SK-N-SH treated with all-trans-retinoic acid at 6 μM for 48 hours (cell line): ENCODE results near the gene ZNF554.

ENCODE experiments used
- ATAC-seq: fragments of 200-7000 bp; cut with Tn5 transposase; 3 replicates; pipeline ENCODE4 v1.9.1; 2020; ENCODE audit warnings: mild to moderate bottlenecking, moderate library complexity
- ARNTL ChIP-seq: fragments of 450-650 bp; formaldehyde crosslinking; IDR thresholded peaks from 2 replicates; pipeline ENCODE4 v1.5.0; 2020; ENCODE audit warnings: low read depth, mild to moderate bottlenecking, moderate library complexity, borderline replicate concordance
- BACH2 ChIP-seq: fragments of 250-450 bp; sonication (Bioruptor Pico); IDR thresholded peaks from 2 replicates; pipeline ENCODE4 v1.9.0; 2021; ENCODE audit warnings: mild to moderate bottlenecking, borderline replicate concordance
- CSDC2 ChIP-seq: fragments of 250-450 bp; sonication (Bioruptor Pico); IDR thresholded peaks from 2 replicates; pipeline ENCODE4 v1.5.0; 2020; ENCODE audit warnings: mild to moderate bottlenecking, moderate library complexity
- ESRRG ChIP-seq: fragments of 250-450 bp; sonication (Bioruptor Pico); IDR thresholded peaks from 2 replicates; pipeline ENCODE4 v1.6.1; 2021; ENCODE audit warnings: mild to moderate bottlenecking
- GLIS3 ChIP-seq: fragments of 250-450 bp; sonication (Bioruptor Pico); IDR thresholded peaks from 2 replicates; pipeline ENCODE4 v1.5.0; 2020; ENCODE audit warnings: mild to moderate bottlenecking, moderate library complexity
- ISL1 ChIP-seq: fragments of 250-450 bp; sonication (Bioruptor Pico); IDR thresholded peaks from 2 replicates; pipeline ENCODE4 v2.1.2; 2022; ENCODE audit warnings: mild to moderate bottlenecking, moderate library complexity
- PPARA ChIP-seq: fragments of 250-450 bp; sonication (Bioruptor Pico); IDR thresholded peaks from 2 replicates; pipeline ENCODE4 v1.5.0; 2020; ENCODE audit warnings: mild to moderate bottlenecking, borderline replicate concordance
- RARB ChIP-seq: fragments of 250-450 bp; sonication (Bioruptor Pico); IDR thresholded peaks from 2 replicates; pipeline ENCODE4 v1.8.0; 2021; ENCODE audit warnings: mild to moderate bottlenecking, moderate library complexity
- SNAI2 ChIP-seq: fragments of 250-450 bp; sonication (Bioruptor Pico); IDR thresholded peaks from 2 replicates; pipeline ENCODE4 v1.5.0; 2020; ENCODE audit warnings: mild to moderate bottlenecking, moderate library complexity
- TCF4 ChIP-seq: fragments of 250-450 bp; sonication (Bioruptor Pico); IDR thresholded peaks from 2 replicates; pipeline ENCODE4 v1.8.0; 2021; ENCODE audit warnings: mild to moderate bottlenecking, moderate library complexity, borderline replicate concordance
- TOX ChIP-seq: fragments of 250-450 bp; sonication (Bioruptor Pico); IDR thresholded peaks from 2 replicates; pipeline ENCODE4 v1.8.0; 2021; ENCODE audit warnings: mild to moderate bottlenecking, moderate library complexity, borderline replicate concordance
- ZC3H10 ChIP-seq: fragments of 250-450 bp; sonication (Bioruptor Pico); IDR thresholded peaks from 2 replicates; pipeline ENCODE4 v1.5.1; 2021; ENCODE audit warnings: mild to moderate bottlenecking, moderate library complexity
- ZFP3 ChIP-seq: fragments of 250-450 bp; sonication (Bioruptor Pico); IDR thresholded peaks from 2 replicates; pipeline ENCODE4 v1.5.0; 2020; ENCODE audit warnings: mild to moderate bottlenecking, moderate library complexity
- ZFP30 ChIP-seq: fragments of 450-650 bp; formaldehyde crosslinking; IDR thresholded peaks from 2 replicates; pipeline ENCODE4 v1.5.0; 2022; ENCODE audit warnings: mild to moderate bottlenecking, moderate library complexity
- ZNF565 ChIP-seq: fragments of 450-650 bp; formaldehyde crosslinking; conservative IDR thresholded peaks from 2 replicates; pipeline ENCODE4 v1.5.0; 2020; ENCODE audit warnings: low read depth, mild to moderate bottlenecking, moderate library complexity
- ZNF70 ChIP-seq: fragments of 450-650 bp; formaldehyde crosslinking; IDR thresholded peaks from 2 replicates; pipeline ENCODE4 v1.5.0; 2020; ENCODE audit warnings: mild to moderate bottlenecking, moderate library complexity
- ZNF8 ChIP-seq: fragments of 450-650 bp; formaldehyde crosslinking; IDR thresholded peaks from 2 replicates; pipeline ENCODE4 v1.5.0; 2020; ENCODE audit warnings: mild to moderate bottlenecking, moderate library complexity
- TF ChIP-seq, protein P1 (sequence below): fragments of 250-450 bp; sonication (Bioruptor Pico); IDR thresholded peaks from 2 replicates; pipeline ENCODE4 v1.8.0; 2020; ENCODE audit warnings: mild to moderate bottlenecking, moderate library complexity, borderline replicate concordance
- TF ChIP-seq, protein P2 (sequence below): fragments of 250-450 bp; sonication (Bioruptor Pico); IDR thresholded peaks from 2 replicates; pipeline ENCODE4 v1.5.1; 2020; ENCODE audit warnings: low read depth, mild to moderate bottlenecking, moderate library complexity
- TF ChIP-seq, protein P3 (sequence below): fragments of 250-450 bp; sonication (Bioruptor Pico); IDR thresholded peaks from 2 replicates; pipeline ENCODE4 v1.8.0; 2021; ENCODE audit warnings: low read depth, mild to moderate bottlenecking, moderate library complexity, borderline replicate concordance
- TF ChIP-seq, protein P4 (sequence below): fragments of 250-450 bp; sonication (Bioruptor Pico); IDR thresholded peaks from 2 replicates; pipeline ENCODE4 v1.5.0; 2020; ENCODE audit warnings: mild to moderate bottlenecking, moderate library complexity
- TF ChIP-seq, protein P5 (sequence below): fragments of 250-450 bp; sonication (Bioruptor Pico); IDR thresholded peaks from 2 replicates; pipeline ENCODE4 v1.5.1; 2021; ENCODE audit warnings: mild to moderate bottlenecking, moderate library complexity

ZNF554 gene

DNA sequence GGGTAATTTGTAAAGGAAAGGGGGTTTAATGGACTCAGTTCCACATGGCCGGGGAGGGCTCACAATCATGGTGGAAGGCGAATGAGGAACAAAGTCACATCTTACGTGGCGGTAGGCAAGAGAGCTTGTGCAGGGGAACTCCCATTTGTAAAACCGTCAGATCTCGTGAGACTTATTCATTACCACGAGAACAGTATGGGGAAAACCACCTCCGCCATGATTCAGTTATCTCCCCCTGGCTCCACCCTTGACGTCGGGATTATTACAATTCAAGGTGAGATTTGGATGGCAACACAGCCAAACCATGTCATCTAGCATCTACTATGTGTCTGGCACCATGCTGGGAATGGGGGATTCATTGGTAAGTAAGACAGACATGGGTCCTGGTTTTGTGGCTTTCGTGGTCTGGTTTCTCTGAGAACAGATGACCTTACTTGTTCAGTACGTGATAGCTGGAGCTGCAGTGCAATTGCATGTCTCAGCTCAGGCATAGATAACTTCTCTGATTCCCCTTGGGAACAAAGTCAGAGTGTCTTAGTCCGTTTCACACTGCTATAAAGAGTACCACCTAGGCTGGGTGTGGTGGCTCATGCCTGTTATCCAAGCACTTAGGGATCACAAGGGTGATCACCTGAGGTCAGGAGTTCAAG is 8.3 kb downstream of the ZNF554 start:
- TF ChIP-seq ZFP30 (CRISPR knock-in tag): no peak
- no peak for TF ChIP-seq ZNF8 (CRISPR knock-in tag)
- TF ChIP-seq PPARA (CRISPR knock-in tag): no peak
- no peak for TF ChIP-seq ARNTL (CRISPR knock-in tag)
- no peak for TF ChIP-seq ZFP3
- TF ChIP-seq CSDC2 (CRISPR knock-in tag): no peak
- TF ChIP-seq, protein P1, sequence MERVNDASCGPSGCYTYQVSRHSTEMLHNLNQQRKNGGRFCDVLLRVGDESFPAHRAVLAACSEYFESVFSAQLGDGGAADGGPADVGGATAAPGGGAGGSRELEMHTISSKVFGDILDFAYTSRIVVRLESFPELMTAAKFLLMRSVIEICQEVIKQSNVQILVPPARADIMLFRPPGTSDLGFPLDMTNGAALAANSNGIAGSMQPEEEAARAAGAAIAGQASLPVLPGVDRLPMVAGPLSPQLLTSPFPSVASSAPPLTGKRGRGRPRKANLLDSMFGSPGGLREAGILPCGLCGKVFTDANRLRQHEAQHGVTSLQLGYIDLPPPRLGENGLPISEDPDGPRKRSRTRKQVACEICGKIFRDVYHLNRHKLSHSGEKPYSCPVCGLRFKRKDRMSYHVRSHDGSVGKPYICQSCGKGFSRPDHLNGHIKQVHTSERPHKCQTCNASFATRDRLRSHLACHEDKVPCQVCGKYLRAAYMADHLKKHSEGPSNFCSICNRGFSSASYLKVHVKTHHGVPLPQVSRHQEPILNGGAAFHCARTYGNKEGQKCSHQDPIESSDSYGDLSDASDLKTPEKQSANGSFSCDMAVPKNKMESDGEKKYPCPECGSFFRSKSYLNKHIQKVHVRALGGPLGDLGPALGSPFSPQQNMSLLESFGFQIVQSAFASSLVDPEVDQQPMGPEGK: no peak
- TF ChIP-seq ISL1: no peak
- TF ChIP-seq TCF4 (CRISPR knock-in tag): no peak
- TF ChIP-seq ZC3H10 (CRISPR knock-in tag): no peak
- TF ChIP-seq GLIS3 (CRISPR knock-in tag): no peak
- no peak for TF ChIP-seq ZNF70 (CRISPR knock-in tag)
- TF ChIP-seq ESRRG (CRISPR knock-in tag): no peak
- TF ChIP-seq, protein P2, sequence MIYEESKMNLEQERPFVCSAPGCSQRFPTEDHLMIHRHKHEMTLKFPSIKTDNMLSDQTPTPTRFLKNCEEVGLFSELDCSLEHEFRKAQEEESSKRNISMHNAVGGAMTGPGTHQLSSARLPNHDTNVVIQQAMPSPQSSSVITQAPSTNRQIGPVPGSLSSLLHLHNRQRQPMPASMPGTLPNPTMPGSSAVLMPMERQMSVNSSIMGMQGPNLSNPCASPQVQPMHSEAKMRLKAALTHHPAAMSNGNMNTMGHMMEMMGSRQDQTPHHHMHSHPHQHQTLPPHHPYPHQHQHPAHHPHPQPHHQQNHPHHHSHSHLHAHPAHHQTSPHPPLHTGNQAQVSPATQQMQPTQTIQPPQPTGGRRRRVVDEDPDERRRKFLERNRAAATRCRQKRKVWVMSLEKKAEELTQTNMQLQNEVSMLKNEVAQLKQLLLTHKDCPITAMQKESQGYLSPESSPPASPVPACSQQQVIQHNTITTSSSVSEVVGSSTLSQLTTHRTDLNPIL (CRISPR knock-in tag): no peak
- no peak for TF ChIP-seq BACH2 (CRISPR knock-in tag)
- ATAC-seq: no peak

DNA sequence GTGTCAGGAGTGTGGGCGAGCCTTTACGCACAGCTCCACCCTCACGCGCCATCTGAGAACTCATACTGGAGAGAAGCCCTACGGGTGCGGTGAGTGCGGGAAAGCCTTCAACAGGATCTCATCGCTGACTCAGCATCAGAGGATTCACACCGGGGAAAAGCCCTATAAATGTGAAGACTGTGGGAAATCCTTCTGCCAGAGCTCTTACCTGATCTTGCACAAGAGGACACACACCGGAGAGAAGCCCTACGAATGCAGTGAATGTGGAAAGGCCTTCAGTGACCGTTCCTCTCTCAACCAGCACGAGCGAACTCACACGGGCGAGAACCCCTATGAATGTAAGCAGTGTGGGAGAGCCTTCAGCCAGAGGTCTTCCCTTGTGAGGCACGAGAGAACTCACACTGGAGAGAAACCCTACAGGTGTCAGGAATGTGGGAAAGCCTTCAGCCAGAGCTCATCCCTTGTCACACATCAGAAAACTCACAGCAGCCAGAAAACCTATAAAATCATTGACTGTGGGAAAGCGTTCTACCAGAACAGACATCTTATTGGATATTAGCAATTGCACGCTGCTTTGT is 14.7 kb downstream of the ZNF554 start:
- TF ChIP-seq, protein P3, sequence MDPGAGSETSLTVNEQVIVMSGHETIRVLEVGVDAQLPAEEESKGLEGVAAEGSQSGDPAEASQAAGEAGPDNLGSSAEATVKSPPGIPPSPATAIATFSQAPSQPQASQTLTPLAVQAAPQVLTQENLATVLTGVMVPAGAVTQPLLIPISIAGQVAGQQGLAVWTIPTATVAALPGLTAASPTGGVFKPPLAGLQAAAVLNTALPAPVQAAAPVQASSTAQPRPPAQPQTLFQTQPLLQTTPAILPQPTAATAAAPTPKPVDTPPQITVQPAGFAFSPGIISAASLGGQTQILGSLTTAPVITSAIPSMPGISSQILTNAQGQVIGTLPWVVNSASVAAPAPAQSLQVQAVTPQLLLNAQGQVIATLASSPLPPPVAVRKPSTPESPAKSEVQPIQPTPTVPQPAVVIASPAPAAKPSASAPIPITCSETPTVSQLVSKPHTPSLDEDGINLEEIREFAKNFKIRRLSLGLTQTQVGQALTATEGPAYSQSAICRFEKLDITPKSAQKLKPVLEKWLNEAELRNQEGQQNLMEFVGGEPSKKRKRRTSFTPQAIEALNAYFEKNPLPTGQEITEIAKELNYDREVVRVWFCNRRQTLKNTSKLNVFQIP (CRISPR knock-in tag): no peak
- TF ChIP-seq, protein P1: no peak
- no peak for TF ChIP-seq ZNF565
- no peak for TF ChIP-seq ZFP30 (CRISPR knock-in tag)
- TF ChIP-seq ZNF70 (CRISPR knock-in tag): no peak
- TF ChIP-seq RARB (CRISPR knock-in tag): no peak
- no peak for TF ChIP-seq GLIS3 (CRISPR knock-in tag)
- no peak for TF ChIP-seq TOX
- TF ChIP-seq, protein P2 (CRISPR knock-in tag): no peak
- TF ChIP-seq ISL1: no peak
- TF ChIP-seq ESRRG (CRISPR knock-in tag): no peak
- TF ChIP-seq BACH2 (CRISPR knock-in tag): no peak
- TF ChIP-seq, protein P4, sequence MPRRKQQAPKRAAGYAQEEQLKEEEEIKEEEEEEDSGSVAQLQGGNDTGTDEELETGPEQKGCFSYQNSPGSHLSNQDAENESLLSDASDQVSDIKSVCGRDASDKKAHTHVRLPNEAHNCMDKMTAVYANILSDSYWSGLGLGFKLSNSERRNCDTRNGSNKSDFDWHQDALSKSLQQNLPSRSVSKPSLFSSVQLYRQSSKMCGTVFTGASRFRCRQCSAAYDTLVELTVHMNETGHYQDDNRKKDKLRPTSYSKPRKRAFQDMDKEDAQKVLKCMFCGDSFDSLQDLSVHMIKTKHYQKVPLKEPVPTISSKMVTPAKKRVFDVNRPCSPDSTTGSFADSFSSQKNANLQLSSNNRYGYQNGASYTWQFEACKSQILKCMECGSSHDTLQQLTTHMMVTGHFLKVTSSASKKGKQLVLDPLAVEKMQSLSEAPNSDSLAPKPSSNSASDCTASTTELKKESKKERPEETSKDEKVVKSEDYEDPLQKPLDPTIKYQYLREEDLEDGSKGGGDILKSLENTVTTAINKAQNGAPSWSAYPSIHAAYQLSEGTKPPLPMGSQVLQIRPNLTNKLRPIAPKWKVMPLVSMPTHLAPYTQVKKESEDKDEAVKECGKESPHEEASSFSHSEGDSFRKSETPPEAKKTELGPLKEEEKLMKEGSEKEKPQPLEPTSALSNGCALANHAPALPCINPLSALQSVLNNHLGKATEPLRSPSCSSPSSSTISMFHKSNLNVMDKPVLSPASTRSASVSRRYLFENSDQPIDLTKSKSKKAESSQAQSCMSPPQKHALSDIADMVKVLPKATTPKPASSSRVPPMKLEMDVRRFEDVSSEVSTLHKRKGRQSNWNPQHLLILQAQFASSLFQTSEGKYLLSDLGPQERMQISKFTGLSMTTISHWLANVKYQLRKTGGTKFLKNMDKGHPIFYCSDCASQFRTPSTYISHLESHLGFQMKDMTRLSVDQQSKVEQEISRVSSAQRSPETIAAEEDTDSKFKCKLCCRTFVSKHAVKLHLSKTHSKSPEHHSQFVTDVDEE: no peak
- TF ChIP-seq ZNF8 (CRISPR knock-in tag): no peak
- TF ChIP-seq TCF4 (CRISPR knock-in tag): no peak
- TF ChIP-seq ARNTL (CRISPR knock-in tag): no peak
- TF ChIP-seq, protein P5, sequence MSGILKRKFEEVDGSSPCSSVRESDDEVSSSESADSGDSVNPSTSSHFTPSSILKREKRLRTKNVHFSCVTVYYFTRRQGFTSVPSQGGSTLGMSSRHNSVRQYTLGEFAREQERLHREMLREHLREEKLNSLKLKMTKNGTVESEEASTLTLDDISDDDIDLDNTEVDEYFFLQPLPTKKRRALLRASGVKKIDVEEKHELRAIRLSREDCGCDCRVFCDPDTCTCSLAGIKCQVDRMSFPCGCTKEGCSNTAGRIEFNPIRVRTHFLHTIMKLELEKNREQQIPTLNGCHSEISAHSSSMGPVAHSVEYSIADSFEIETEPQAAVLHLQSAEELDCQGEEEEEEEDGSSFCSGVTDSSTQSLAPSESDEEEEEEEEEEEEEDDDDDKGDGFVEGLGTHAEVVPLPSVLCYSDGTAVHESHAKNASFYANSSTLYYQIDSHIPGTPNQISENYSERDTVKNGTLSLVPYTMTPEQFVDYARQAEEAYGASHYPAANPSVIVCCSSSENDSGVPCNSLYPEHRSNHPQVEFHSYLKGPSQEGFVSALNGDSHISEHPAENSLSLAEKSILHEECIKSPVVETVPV (CRISPR knock-in tag): no peak
- no peak for TF ChIP-seq SNAI2 (CRISPR knock-in tag)
- ATAC-seq: no peak
